Caki2 (cell line): Measurements from ENCODE around the gene LYRM7. TPM values are rescaled to one million over a fixed set of nuclear protein-coding genes. Genes with fewer than 3 reads are reported as not detected.
"Not testable (repeated sequence)": the region's sequence is repeated elsewhere in the genome, so short reads cannot be mapped to it uniquely, and the experiment has no call there.

Experiments
- DNase-seq: peaks from one replicate; pipeline ENCODE4 v3.0.0-alpha.2; 2015; ENCODE audit warnings: low read depth
- in situ Hi-C: cut with HindIII; loops from 2 replicates; pipeline ENCODE4 v1.10.0; 2016; ENCODE audit warnings: low sequenced_read_pairs, low pct_unique_long_range_greater_than_20kb, mixed read lengths
- total RNA-seq: library from RNA; depleted of rRNA; stranded (reverse); fragments of >200 nt; shearing (Covaris generic); gene quantifications from 2 replicates; pipeline ENCODE4 v1.2.3, GENCODE V29; 2014; ENCODE audit warnings: low replicate concordance; rRNA removed

The LYRM7 gene
- 0.98 and 4.5 TPM in 2 replicates for total RNA-seq

GRCh38 chr5:131170540-131171275 is at the start of gene LYRM7:
LYRM7 (plus strand) TSS chr5:131170944; CDS start chr5:131171021, 77 bp downstream.
- peak; percentile 98 for DNase-seq
- in situ Hi-C loops = no loop called here

- in situ Hi-C loops, DNase-seq: not testable (repeated sequence)
Observed at GRCh38 chr5:131127244-131127643, 43.5 kb upstream of the LYRM7 start.

DNA sequence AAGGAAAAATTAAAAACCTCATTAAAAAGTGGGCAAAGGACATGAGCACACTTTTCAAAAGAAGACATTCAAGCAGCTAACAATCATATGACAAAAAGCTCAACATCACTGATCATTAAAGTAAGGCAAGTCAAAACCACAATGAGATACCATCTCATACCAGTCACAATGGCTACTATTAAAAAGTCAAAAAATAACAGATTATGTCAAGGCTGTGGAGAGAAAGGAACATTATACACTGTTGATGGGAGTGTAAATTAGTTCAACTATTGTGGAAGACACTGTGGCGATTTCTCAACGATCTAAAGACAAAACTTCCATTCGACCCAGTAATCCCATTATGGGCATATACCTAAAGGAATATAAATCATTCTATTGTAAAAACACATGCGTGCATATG is 41.4 kb upstream of the LYRM7 start:
- DNase-seq = no peak
- in situ Hi-C loops = no loop called here

DNA sequence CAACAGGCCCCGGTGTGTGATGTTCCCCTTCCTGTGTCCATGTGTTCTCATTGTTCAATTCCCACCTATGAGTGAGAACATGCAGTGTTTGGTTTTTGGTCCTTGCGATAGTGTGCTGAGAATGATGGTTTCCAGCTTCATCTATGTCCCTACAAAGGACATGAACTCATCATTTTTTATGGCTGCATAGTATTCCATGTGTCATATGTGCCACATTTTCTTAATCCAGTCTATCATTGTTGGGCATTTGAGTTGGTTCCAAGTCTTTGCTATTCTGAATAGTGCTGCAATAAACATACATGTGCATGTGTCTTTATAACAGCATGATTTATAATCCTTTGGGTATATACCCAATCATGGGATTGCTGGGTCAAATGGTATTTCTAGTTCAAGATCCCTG is 37.7 kb upstream of the LYRM7 start:
- in situ Hi-C loops, DNase-seq: not testable (repeated sequence)

DNA sequence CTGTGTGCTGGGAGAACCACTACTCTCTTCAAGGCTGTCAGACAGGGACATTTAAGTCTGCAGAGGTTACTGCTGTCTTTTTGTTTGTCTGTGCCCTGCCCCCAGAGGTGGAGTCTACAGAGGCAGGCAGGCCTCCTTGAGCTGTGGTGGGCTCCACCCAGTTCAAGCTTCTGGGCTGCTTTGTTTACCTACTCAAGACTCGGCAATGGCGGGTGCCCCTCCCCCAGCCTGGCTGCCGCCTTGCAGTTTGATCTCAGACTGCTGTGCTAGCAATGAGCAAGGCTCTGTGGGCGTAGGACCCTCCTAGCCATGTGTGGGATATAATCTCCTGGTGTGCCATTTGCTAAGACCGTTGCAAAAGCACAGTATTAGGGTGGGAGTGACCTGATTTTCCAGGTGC is 32.3 kb upstream of the LYRM7 start:
- DNase-seq, in situ Hi-C loops: not testable (repeated sequence)

- in situ Hi-C loops = no loop called here
- DNase-seq = no peak
Observed at GRCh38 chr5:131139321-131139720, 31.4 kb upstream of the LYRM7 start.

DNA sequence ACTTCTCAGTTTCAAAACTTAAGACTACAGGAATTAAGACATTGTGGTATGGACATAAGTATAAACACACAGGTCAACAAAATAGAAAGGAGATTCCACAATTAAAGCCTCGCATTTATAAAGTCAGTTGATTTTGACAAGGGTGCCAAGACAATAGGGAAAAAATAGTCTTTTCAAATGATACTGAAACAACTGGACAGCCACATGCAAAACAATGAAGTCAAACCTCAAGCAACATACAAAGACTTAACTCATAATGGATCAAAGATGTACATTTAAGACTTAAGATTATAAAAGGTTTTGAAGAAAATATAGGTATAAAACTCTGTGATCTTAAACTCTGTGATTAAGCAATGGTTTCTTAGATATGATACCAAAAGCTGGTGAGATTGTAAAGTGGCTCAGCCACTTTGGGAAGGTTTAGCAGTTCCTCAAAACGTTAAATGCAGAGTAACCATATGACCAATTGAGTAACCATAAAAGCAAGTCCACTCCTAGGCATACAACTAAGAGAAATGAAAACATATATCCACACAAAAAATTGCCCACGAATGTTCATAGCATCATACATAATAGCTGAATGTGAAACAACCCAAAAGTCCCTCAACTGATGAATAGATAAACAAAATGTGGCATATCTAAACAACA is 27.6 kb upstream of the LYRM7 start:
- in situ Hi-C loops = no loop called here
- DNase-seq = no peak

DNA sequence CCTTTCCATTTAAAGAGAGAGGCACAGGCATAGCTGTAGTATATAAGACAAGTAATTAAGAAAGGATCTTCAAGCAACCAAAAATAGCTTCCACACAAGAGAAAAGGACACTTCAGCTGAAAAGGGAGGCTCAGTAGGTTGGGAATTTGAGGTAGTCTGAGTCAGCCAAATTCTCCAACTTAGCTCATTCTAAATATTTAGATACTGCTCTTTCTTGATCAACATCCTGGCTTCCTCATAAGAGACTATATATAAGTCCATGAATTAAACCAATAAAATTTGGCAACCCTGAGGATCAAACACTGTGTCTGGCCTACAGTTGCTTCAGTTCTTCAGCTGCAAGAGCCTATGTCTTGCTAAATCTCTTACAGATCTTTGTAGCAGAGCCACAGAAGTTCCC is 23.5 kb upstream of the LYRM7 start:
- DNase-seq = no peak
- in situ Hi-C loops = no loop called here

GRCh38 chr5:131148835-131149234 is 21.9 kb upstream of the LYRM7 start:
- in situ Hi-C loops = no loop called here
- DNase-seq = no peak

DNA sequence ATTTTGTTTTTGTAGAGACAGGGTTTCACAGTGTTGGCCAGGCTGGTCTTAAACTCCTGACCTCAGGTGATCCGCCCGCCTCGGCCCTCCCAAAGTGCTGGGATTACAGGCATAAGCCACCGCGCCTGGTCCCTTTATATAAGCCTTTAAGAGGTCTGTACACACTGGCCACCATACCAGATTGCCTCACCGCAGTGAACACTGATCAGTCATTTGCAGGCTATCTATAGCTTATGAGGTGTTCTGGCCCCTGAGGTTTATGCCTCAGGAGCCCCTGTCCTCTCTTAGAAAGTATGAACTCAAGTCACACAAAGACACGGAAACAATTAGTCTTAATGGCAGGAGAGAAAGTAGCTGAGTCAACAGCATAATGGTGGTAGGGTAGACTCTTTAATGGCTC is 20.3 kb upstream of the LYRM7 start:
- in situ Hi-C loops = no loop called here

GRCh38 chr5:131151216-131151615 is 19.5 kb upstream of the LYRM7 start:
- in situ Hi-C loops = no loop called here
- DNase-seq = no peak

More for the DNA sequence above, 20.3 kb upstream of the LYRM7 start:
- no peak for DNase-seq

- in situ Hi-C loops = no loop called here
- DNase-seq = no peak
Observed at GRCh38 chr5:131156385-131156784, 14.4 kb upstream of the LYRM7 start.

DNA sequence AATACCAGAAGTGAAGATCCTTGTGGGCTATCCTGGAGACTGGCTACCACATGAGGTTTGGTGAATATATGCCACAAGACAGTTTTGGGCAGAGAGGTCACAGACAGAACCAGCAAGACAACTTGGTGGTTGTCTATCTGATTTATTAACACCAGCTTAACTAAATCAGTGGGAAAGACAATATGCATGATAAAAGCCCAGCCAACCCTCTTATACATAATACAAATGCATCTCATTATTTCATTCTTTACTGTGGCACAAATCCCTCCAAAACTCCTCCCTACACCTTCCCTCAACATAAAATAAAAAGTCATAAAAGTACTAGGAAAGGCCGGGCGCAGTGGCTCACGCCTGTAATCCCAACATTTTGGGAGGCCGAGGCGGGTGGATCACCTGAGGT is 13.8 kb upstream of the LYRM7 start:
- in situ Hi-C loops = no loop called here
- DNase-seq = no peak

DNA sequence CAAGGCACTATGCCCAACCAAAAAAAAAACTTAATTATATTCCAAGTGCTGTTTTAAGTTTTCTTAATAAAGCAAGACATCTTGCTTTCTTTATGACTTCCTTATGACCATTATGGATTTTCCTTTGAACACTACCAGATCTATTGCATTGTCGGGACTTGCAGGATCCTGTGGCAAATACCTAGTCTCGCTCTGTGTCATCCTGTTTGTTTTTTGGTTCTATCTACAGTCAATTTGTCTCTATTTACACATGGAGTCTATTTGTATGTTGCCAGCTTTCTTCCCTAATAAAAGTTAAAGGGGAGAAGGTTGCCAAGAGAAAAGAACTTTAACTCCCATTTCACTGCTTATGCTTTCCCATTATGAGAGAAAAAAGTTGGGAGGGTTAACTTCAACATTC is 10.6 kb upstream of the LYRM7 start:
- no peak for DNase-seq
- in situ Hi-C loops = no loop called here

- in situ Hi-C loops = no loop called here
- peak; percentile 22 for DNase-seq
Observed at GRCh38 chr5:131163276-131164119, 7.2 kb upstream of the LYRM7 start.

DNA sequence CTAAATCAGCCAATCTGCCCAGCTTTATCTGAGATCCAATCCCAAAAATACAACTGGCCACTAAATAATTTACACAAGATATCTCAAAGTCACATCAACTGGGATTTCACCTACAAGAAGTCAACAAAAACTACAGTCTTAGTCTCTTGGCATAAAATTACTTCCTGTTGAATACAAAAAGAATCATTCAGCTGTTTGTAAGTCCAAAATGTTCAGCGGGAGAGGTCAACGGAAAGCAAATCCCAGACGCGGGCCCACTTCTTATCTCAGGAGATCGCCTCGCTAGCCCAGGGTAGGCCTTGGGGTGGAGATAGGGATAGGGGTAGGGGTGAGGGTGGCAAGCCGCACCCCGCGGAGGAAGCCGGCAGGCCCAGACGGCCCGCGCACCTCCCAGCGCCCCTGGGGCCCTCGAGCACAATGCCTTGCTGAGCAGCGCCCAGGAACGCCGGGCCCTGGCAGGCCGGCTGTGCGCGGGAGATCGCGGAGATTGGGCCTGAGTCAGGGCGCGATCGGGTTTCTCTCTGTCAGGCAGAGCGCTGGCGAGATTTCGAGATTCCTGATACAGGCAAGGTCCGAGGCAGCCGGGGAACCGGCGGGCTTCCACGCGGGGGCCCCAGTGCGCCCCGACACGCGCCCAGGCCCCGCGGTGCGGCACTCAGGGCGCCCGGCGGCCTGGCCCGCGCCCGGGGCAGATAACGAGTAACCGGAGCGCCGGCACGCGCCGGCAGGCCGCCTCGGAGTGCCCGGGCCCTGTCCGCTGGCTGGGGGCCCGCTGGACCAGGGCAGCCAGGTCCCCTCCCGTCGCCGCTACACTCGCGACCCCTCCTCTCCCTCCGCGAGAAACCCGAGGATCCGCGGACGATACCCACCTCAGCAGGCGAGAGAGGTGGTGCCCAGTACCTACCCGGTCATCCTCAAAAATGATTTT is 6.3 kb upstream of the LYRM7 start:
- peak; percentile 62 for DNase-seq
- in situ Hi-C loops = no loop called here

DNA sequence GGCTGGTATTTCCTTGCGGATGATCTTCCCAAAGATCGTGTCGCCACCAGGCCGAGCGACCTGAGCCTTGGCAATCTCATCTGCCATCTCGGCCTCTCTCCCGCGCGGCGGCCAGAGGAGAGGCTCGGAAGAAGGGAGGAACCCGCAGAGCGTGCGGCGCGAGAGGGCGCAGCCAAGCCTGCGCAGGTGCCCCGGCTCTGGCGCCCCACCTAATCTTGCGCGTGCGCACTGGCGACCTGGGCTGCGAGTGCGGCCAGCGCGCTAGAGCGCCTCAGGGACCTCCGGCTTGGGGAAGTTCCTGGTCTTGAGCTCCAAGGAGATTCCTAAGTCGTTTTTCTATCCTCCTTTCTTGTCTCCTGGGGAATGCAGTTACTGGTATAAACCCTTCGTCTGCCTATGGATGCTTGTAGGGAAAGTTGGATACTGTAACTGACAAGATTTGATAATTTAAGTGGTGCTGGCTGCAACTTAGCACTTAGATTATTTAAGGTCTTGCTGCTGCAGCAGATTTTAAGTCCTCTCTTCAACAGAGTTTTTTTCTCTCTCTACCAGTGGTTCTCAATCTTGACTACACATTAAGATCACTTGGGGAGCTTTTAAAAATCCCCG is 5.5 kb upstream of the LYRM7 start, which contains the start of gene HINT1:
Gene HINT1, minus strand, starts transcription at position 138 of the 609 bp plus-strand sequence. Its CDS starts 51 bp downstream, at position 87.
- in situ Hi-C loops = no loop called here
- DNase-seq = peak; percentile 88
